H1 (cell line): ENCODE data around the gene ATP5F1C. TPM values are rescaled to one million over a fixed set of nuclear protein-coding genes. Genes with fewer than 3 reads are reported as not detected.

Experiments
- HDAC6 ChIP-seq: IDR thresholded peaks from one replicate; pipeline ENCODE4 v1.7.1; 2012; ENCODE audit warnings: low read depth, mild to moderate bottlenecking, inconsistent platforms, low read length, moderate library complexity
- POLR2A ChIP-seq, 2 experiments: IDR thresholded peaks; 1 replicate in 1 of 2; 2 replicates in 1 of 2; pipeline ENCODE4 v1.6.1; 2011; ENCODE audit warnings: low read depth in 2 of 2, low read length in 2 of 2, mild to moderate bottlenecking in 2 of 2; ENCODE audit errors: control extremely low read depth in 1 of 2
- SUZ12 ChIP-seq: fragments of 200-600 bp; sonication (generic); IDR thresholded peaks from 2 replicates; pipeline ENCODE4 v1.6.1; 2012; ENCODE audit warnings: mild to moderate bottlenecking, inconsistent platforms, low read length, moderate library complexity, mixed read lengths
- YY1 ChIP-seq: IDR thresholded peaks from 2 replicates; pipeline ENCODE4 v1.6.1; 2011; ENCODE audit warnings: low read depth, mild to moderate bottlenecking, low read length
- polyA plus RNA-seq, 7 experiments: library from polyadenylated mRNA; depleted of rRNA in 3 of 7; stranded (reverse) in 5 of 7; unstranded in 2 of 7; fragments of >200 nt in 5 of 7; fragments of 200-250 nt in 2 of 7; gene quantifications; 1 replicate in 5 of 7; 2 replicates in 1 of 7; 4 replicates in 1 of 7; pipeline versions ENCODE4 v1.2.1 to v1.2.3, GENCODE V29; 2011 to 2013; ENCODE audit warnings: missing spikeins in 2 of 7, mixed read lengths in 2 of 7
- total RNA-seq: library from RNA; stranded (reverse); fragmentation: NEBNext Ultra II Directional; extraction: Animal tissue kit (Norgen Biotek cat#: 25700); gene quantifications from 2 replicates; pipeline ENCODE4 v1.2.1, GENCODE V29; 2021

Gene ATP5F1C
- total and polyA plus RNA-seq, 2 of the 8 experiments (the other 6 are each of a cell fraction or from before 2014, with no cell fraction given): 221 to 265 TPM

- TF ChIP-seq YY1: no peak
- TF ChIP-seq POLR2A (IDR thresholded peaks at IDR 0.05; ENCODE audit: control extremely low read depth in 1 of 2, low read depth in 2 of 2, low read length in 2 of 2): no peak
- TF ChIP-seq HDAC6: no peak
- TF ChIP-seq SUZ12: no peak
These were observed 21.7 kb upstream of the ATP5F1C start (continued) for GRCh38 chr10:7766241-7766640.
